HG03060 (cell line): Measurements from ENCODE around the gene ARHGEF4.
A peak's percentile ranks its signal among the peaks of the same experiment; 100 is the strongest.

ENCODE experiments used
- ATAC-seq: cut with Tn5 transposase; IDR thresholded peaks from one replicate; pipeline ENCODE4 v1.9.1; 2021; ENCODE audit warnings: low read depth, moderate number of reproducible peaks; ENCODE audit not compliant: unreplicated experiment

The ARHGEF4 gene

DNA sequence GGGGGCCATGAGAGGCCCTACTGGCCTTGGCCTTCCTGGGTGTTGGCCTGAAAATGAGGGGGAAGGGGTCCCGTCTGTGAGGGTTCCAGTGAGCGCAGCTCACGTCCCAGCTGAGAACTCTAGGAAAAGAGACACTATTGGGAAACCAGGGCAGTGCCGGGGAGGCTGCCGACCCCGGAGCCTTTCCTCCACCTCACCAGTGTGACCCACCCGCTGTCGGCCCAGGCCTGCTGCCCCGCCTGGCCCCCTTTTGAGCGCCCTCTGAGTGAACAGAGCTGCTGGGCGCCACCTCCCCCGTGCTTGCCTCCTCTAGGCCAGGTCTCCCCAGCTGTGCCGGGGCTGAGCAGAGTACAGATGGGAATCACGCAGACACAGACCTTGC lies 17.5 kb upstream of the ARHGEF4 start:
- ATAC-seq, result no peak

DNA sequence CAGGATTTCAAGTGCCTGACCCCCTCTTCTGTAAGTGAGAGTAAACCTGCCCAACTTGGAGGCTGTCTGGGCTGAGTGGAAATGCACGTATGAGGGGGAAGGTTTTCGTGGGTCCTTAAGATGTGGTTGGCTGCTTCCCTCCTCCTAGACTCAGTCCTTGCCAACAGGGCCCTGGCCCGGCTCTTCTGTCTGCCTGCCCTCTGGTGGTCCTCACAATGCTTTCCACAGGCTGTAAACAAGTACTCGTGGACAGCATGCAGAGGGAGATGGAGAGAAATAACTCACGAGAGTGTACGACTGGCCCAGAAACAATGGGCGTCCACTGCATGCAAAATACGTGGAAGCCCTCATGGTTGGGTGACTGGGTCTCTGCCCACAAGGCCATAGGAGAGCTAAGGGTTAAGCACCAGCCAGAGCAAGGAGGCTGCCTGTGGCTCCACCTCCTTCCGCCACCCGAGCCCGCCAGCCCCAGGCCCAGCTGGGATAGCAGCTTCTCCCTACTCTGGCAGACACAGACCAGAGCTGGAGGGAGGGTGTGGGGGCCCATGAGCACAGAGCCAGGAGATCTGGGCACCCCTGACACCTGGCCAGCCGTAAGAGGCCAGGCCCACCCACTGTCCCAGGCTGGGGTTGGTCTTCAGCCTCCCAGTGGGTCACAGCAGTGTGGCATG lies 17.0 kb upstream of the ARHGEF4 start:
- ATAC-seq, result no peak

- ATAC-seq, result no peak
Measured at GRCh38 chr2:130820279-130820861, 16.3 kb upstream of the ARHGEF4 start.

DNA sequence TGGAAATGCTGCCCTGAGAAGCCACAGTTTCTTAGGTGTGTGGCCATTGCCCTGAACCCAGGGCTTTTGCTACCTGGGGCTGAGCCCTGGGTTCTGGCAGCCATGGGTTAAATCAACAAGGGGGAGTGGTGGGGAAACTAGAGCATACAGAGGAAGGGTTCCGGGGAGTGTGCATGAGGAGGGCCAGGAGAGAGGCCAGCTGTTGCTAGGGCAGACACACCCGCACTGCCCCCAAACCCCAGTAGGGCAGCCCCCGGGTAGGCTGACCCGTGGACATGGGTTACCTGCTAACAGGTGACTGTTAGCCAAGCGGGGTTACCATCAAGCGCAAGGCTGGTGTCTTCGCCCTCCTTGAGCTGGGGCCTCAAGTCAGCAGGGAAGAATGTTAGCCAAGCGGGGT lies 14.8 kb upstream of the ARHGEF4 start:
- no peak for ATAC-seq

- ATAC-seq, result no peak
Measured at GRCh38 chr2:130822766-130823165, 13.9 kb upstream of the ARHGEF4 start.

DNA sequence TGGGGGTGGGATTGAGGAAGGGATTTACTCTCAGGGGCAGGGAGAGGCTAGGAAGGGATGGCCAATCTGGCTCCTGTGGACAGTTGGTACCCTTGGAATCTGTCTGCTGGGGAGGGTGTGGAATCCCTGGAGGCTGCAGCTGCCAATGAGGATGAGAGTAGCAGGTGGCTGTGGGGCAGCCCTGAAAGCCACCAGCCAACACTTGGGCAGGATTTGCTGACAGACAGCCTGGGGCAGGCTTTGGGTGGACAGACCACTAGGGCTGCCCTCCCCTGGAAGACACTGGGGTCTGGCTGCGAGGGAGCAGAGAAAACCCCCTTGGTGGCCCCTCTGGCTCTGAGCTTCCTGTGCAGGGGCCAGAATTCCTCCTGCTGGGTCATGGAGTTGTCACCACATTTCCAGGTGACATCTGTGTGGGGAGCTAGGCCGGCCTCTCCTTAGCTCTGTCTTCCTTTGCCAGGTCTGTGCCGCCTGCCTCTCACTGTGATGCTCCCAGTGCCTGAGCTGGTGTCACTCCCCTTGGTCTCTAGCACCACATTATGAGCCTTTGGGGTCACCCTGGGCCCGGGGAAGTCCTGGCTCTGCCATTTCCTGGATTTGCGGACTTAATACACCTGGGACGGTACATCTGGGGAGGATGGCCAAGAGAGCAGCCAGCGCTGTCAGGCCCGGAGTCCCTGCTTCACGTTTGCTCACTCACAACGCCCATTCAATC lies 13.4 kb upstream of the ARHGEF4 start:
- peak; percentile 4 for ATAC-seq

- ATAC-seq, result peak; percentile 14
Measured at GRCh38 chr2:130823886-130824491, 12.7 kb upstream of the ARHGEF4 start.

DNA sequence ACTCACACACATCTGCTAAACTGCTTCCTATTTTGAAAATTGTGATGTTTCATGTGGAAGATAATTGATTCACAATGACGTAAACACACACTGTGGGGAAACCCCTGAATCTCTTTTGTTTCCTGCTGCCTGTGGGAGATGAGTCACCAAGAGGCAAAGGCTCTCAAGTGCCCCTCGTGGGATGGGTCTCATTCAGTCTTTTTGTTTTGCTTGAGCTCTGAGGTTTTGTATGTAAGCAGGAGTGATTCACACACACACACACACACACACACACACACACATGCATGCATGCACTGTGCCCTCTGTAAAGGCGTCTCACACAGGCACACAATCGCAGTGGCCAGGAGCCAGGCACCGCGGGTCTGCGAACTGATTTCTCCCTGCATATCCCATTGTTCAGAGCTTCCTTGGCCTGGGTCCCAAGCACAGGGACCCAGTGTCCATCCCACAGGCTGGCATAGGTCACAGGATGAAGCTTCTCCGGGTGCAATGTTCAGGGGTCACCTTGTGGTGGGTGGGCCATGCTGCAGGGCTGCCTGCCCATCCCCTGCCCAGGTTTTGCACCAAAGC lies 12.1 kb upstream of the ARHGEF4 start:
- peak; percentile 82 for ATAC-seq

DNA sequence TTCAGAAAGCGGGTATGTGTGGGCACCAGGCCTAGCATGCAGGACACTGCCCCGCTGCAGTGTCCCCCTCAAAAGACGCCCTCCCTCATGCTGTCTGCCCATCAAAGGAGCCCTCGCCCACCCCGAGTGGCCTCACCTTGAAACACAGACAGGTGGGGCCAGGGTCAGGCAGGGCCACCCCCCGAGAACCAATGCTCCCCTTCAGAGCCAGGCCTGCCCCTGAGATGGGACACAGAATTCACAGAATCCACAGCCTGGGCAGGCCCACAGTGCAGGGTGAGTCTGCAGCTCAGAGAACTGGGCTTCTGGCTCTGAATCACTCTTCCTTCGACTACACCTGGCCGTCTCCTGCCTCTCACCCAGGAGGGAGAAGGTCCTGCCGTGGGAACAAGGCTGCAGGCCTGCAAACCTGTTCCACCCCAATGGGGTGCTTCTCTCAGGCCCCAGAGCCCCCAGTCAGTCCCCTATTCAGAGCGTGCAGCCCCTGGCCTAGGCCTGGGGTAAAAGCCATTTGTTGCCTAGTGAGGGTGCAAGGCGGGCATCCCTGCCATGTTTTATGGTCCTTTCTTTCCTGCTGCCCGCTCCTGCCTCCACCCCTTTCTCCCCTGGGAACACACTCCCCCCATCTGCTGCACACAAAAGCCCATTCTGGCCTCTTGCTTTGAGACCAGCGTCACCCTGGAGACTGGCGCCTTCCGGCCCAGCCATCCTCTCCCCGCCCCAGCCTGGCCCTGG lies 11.3 kb upstream of the ARHGEF4 start:
- ATAC-seq, result no peak

DNA sequence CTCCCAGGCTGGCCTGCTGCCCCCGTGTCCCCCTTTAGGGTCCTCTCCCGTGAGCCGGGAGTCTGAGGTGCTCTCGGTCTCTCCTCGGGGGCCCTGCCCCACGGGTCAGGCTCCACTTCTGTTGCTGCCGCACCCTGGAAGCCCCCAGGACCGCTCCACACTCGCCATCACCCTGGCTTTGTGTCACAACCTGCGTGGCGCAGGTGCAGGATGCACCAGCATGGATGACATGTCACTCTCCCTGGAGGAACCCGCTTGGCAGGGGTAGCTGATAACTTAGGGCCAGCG lies 10.8 kb upstream of the ARHGEF4 start:
- no peak for ATAC-seq

- ATAC-seq, result no peak
Measured at GRCh38 chr2:130826419-130826818, 10.3 kb upstream of the ARHGEF4 start.

- no peak for ATAC-seq
Measured at GRCh38 chr2:130826821-130827501, 9.8 kb upstream of the ARHGEF4 start.

DNA sequence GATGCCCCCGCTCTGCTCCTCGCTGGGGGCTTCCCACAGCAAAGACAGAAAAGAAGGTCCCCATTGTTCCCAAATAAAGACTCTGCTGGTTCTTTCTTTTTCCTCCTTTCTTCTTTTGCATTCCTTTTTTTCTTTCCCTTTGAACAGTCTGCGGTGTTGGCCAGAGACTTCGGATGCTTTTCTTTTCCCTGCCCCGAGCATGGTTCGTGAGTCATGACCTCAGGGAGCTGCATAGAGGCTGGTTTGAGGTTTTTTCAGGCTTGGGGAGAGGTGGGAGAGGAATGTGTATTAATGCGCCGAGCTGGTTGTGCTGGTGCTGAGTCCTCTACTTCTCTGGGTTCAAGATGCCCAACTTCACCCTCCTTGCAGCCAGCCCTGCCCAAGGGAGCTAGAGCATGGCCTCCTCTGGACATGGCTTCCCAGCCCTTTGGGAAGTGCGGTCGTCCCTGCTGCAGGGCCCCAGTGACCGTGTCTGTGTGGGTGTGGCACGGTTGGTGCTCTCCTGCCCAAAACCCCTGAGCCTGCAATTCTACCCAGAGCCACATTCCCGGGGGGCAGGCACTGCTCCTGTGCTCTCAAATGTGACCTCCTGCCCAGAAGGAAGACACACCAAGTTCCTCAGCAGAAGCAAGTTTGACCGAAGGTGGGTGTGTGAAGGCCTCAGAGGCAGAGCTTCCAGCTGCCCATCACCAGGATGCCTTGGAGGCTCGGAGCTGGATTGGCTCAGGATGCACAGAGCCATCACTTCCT lies 9.0 kb upstream of the ARHGEF4 start:
- no peak for ATAC-seq

DNA sequence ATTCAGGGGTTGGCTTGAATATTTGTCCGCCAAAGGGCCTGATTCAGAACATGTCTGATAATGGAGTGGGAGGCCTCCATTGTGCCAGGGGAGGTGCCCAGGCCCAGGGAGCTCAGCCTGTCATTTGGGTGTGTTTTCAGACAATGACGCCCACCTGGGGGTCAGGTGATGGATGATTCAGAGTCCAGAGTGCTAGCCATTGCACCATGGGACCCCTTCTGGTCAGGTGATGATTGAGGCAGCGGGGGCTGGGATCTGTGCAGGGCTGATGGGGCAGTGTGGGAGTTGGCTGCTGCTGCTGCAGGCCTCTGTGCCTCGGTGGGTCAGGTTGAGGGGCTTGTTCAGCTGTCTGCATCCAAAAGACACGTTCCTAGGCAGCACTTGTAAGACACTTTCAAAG lies 8.3 kb upstream of the ARHGEF4 start:
- ATAC-seq, result no peak

- ATAC-seq, result no peak
Measured at GRCh38 chr2:130829015-130829414, 7.7 kb upstream of the ARHGEF4 start.

DNA sequence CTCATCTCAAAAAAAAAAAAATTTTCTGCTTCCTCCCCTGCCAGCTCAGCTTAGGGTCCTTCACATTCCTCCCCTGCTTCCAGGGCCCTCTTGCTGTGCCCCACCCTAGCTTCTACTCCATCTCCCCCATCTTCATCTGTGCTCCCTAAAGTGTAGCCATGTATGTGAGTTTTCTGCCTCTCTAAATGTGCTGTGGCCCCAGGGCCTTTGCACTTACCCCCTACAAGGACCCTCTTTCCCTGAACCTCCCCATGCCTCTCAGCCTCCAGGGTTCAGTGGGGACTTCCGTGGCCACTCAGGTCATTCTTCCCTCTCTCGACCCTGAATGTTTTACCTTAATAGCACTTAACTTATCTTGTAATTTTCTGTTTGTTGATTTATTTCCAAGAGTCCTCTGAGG lies 6.2 kb upstream of the ARHGEF4 start:
- no peak for ATAC-seq

DNA sequence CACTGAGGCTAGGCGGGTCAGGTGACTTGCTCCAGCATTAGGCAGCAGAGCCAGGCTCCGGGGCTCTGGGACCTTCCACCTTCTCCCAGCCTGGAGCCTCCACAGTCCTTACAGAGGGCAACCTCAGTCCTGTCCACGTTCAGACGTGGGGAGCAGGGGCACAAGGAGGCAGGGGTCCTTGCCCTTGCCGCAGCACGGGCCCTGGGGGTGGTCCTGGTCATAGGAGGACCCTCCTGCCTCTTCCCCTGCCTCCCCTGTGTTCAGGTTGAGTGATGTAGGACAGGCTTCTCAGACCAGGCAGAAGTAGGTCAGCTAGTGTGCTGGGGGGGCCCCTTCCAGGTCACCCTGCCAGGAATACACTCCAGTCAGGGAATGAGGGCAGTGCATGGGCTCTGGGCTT lies 5.4 kb upstream of the ARHGEF4 start:
- no peak for ATAC-seq

DNA sequence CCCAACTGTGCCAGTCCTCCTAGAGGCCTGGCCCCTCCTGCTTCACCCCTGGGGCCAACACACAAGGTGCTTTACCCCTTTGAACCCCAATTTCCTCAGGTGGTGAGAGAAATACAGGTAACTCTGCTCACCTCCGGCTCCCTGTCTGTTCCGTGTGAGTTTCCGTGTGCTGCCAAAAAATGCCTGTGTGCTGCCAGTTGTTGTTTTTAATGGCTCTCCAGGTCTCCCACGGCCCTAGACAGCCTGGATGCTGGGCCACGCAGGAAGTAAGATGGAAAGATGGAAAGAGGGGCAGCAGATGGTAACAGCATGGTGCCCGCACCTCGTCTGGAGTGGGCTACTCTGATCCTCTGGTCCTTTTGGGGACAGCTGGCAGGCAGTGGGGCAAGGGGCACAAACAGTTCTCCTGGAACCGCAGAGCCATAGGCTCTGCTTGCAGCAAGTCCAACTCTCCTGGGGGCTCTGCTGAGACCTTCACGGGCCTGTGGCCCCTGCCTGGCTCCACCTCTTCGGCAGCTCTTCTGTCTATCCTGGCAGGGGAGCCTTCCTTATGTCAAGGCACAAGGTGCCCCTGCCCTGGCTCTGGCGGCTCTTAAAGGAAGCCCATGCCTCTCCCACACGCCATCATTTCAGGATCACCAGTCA lies 4.3 kb upstream of the ARHGEF4 start:
- no peak for ATAC-seq
